Skeletal muscle tissue (tissue), 4 donors: ENCODE data around the gene HVCN1. TPM values are rescaled to one million over a fixed set of nuclear protein-coding genes. Genes with fewer than 3 reads are reported as not detected.
"Not testable (repeated sequence)": the region's sequence is repeated elsewhere in the genome, so short reads cannot be mapped to it uniquely, and the experiment has no call there.

Experiments used
- H3K27ac ChIP-seq: one replicate; pipeline ENCODE4 v1.7.0; 2013; ENCODE audit warnings: mild to moderate bottlenecking, low read depth, low read length, inconsistent platforms
- H3K27me3 ChIP-seq, 3 donors: one replicate each; pipeline ENCODE4 v1.7.0; 2013; ENCODE audit warnings: low read length in 3 of 3; ENCODE audit not compliant: control insufficient read depth in 3 of 3, insufficient read depth in 3 of 3
- H3K36me3 ChIP-seq, 3 donors: one replicate each; pipeline ENCODE4 v1.7.0; 2013; ENCODE audit warnings: low read length in 3 of 3; ENCODE audit not compliant: control insufficient read depth in 3 of 3, insufficient read depth in 3 of 3
- H3K4me1 ChIP-seq, 3 donors: one replicate each; pipeline ENCODE4 v1.7.0; 2013; ENCODE audit warnings: low read length in 3 of 3, mild to moderate bottlenecking in 3 of 3; ENCODE audit not compliant: control insufficient read depth in 3 of 3, insufficient read depth in 3 of 3
- H3K4me3 ChIP-seq, 3 donors: one replicate each; pipeline ENCODE4 v1.7.0; 2013; ENCODE audit warnings: low read length in 3 of 3
- H3K9ac ChIP-seq, 3 donors: one replicate each; pipeline ENCODE4 v1.7.0; 2013; ENCODE audit warnings: low read length in 3 of 3, mild to moderate bottlenecking in 3 of 3, moderate library complexity in 2 of 3, low read depth in 1 of 3
- H3K9me3 ChIP-seq, 3 donors: one replicate each; pipeline ENCODE4 v1.7.0; 2013; ENCODE audit warnings: low read length in 3 of 3; ENCODE audit not compliant: control insufficient read depth in 3 of 3
- total RNA-seq: library from RNA; depleted of rRNA; stranded (reverse); fragments of >200 nt; gene quantifications from one replicate; pipeline ENCODE4 v1.2.3, GENCODE V29; 2014
- donor health status: Osteomylitis.

HVCN1 gene
- 5.2 TPM for total RNA-seq

- peak within 1 kb of the TSS; percentile 50 to 81 (median 80) for H3K9ac ChIP-seq
- H3K27me3 ChIP-seq, result peaks cover 0 to 19% (median 8%) of the 10 kb centered on the region in 3 donors
- no peak within 1 kb of the TSS for H3K27ac ChIP-seq
- H3K4me3 ChIP-seq, result peak within 1 kb of the TSS; percentile 70 to 80 (median 77)
- H3K36me3 ChIP-seq, result no peaks in the 10 kb centered on the region
- peaks cover 13 to 20% (median 19%) of the 10 kb centered on the region in 3 donors for H3K4me1 ChIP-seq
- no peaks in the 10 kb centered on the region for H3K9me3 ChIP-seq
Measured at GRCh38 chr12:110688446-110689280, at the start of gene HVCN1. Gene HVCN1, minus strand, starts transcription at chr12:110689115. Its CDS starts 5,870 bp downstream, at chr12:110683245.

DNA sequence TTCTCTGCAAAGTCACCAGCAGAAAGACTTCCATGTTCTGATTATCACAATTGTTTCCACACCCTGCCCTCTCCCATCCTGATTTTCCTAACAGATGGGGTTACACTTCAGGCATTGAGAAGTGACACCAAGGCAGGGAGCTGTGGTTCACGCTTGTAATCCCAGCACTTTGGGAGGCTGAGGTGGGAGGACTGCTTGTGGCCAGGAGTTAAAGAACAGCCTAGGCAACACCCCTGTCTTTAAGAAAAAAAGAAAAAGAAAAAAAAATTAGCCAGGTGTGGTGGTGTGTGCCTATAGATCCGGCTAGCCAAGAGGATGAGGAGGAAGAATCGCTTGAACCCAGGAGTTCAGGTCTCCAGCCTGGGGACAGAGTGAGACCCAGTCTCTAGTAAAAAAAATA lies 48.6 kb upstream of the HVCN1 start:
- H3K9ac ChIP-seq, result no peak overlapping the region
- no peak overlapping the region for H3K4me3 ChIP-seq
- peaks cover 36 to 45% (median 39%) of the 10 kb centered on the region in 3 donors for H3K4me1 ChIP-seq
- no peaks in the 10 kb centered on the region for H3K9me3 ChIP-seq
- H3K36me3 ChIP-seq, result no peaks in the 10 kb centered on the region
- no peak overlapping the region for H3K27ac ChIP-seq
- H3K27me3 ChIP-seq, result no peaks in the 10 kb centered on the region

DNA sequence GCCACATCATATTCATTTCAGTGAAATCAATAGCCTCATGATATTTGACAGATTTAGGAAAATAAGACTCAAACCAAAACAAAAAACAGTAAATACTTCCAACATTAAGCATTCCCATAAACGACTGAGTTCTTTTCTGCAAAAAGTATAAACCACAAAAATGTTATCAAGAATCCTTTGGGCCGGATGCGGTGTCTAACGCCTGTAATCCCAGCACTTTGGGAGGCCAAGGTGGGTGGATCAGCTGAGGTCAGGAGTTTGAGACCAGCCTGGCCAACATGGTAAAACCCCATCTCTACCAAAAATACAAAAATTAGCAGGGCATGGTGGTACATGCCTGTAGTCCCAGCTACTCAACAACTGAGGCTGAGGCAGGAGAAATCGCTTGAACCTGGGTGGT lies 48.1 kb upstream of the HVCN1 start:
- not testable (repeated sequence) for H3K9ac ChIP-seq, H3K27ac ChIP-seq, H3K36me3 ChIP-seq, H3K4me3 ChIP-seq, H3K9me3 ChIP-seq, H3K27me3 ChIP-seq
- H3K4me1 ChIP-seq, result peaks cover 36 to 45% (median 39%) of the 10 kb centered on the region in 3 donors

GRCh38 chr12:110733900-110734299 lies 45.0 kb upstream of the HVCN1 start:
- H3K27ac ChIP-seq, result no peak overlapping the region

DNA sequence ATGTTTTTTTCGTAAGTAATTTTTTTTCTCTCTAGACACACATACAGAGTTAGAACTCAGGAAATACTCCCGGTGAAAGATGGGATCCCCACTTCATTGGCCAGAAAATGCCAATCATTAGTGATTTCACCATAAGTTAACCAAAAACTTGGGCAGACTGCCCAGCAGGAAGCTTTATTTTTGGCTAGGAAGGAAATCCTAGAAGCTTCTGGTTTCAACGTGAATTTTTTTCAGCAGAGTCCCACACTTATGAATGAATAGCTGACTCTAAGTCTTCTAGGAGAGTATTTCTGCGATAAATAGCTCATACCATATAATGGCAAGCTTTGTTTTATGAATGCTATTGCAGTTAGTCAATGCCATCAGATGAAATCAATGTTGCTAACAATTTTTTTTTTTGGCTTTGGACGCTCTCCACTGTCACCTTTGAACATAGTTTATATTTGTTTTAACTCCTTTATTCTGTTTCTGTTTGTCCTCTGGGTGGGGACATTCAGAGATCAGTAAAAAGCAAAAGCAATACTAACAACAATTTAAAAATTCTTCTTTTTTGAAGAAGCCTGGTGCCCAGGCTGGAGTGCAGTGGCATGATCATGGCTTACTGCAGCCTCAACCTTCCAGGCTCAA lies 44.3 kb upstream of the HVCN1 start:
- H3K9ac ChIP-seq, result no peak overlapping the region
- H3K4me3 ChIP-seq, result no peak overlapping the region
- peaks cover 16 to 19% (median 17%) of the 10 kb centered on the region in 3 donors for H3K4me1 ChIP-seq
- H3K27me3 ChIP-seq, result no peaks in the 10 kb centered on the region
- H3K36me3 ChIP-seq, result peaks cover 9 to 30% (median 25%) of the 10 kb centered on the region in 3 donors
- no peaks in the 10 kb centered on the region for H3K9me3 ChIP-seq
- no peak overlapping the region for H3K27ac ChIP-seq

More at GRCh38 chr12:110733900-110734299, 45.0 kb upstream of the HVCN1 start:
- Histone ChIP-seq H3K4me1 (peaks cover 23 to 26% (median 24%) of the 10 kb centered on the region in 3 donors), H3K27me3 (no peaks in the 10 kb centered on the region), H3K9ac (no peak overlapping the region), H3K4me3 (no peak overlapping the region), H3K9me3 (no peaks in the 10 kb centered on the region), H3K36me3 (peaks cover 9 to 23% (median 18%) of the 10 kb centered on the region in 3 donors)

- peaks cover 12 to 14% (median 13%) of the 10 kb centered on the region in 3 donors for H3K4me1 ChIP-seq
- no peak overlapping the region for H3K9ac ChIP-seq
- no peak overlapping the region for H3K27ac ChIP-seq
- H3K4me3 ChIP-seq, result no peak overlapping the region
- peaks cover 9 to 34% (median 25%) of the 10 kb centered on the region in 3 donors for H3K36me3 ChIP-seq
- no peaks in the 10 kb centered on the region for H3K27me3 ChIP-seq
- H3K9me3 ChIP-seq, result no peaks in the 10 kb centered on the region
Measured at GRCh38 chr12:110732572-110732971, 43.7 kb upstream of the HVCN1 start.

DNA sequence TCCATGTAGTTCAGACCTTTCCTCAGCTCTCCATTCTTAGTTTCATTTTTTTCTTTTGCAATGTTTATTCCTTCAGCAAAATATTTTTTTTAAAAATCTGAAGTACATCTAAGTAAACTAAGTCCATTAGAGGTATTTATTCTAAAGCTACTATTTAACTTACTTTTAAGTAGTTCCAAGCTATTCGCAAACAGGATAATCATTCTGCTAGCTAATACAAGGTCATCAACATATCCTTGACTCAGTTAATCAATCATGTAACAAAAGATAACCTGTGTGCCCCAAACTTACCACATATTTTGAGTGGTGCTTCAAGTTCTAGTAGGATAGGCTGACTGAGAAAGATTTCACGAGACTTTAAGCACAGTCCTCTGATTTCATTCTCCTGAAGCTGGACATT lies 42.6 kb upstream of the HVCN1 start:
- no peaks in the 10 kb centered on the region for H3K27me3 ChIP-seq
- no peaks in the 10 kb centered on the region for H3K9me3 ChIP-seq
- peaks cover 12 to 34% (median 31%) of the 10 kb centered on the region in 3 donors for H3K36me3 ChIP-seq
- H3K4me1 ChIP-seq, result peaks cover 11 to 14% (median 12%) of the 10 kb centered on the region in 3 donors
- no peak overlapping the region for H3K9ac ChIP-seq
- no peak overlapping the region for H3K27ac ChIP-seq
- no peak overlapping the region for H3K4me3 ChIP-seq

GRCh38 chr12:110728628-110729027 lies 39.7 kb upstream of the HVCN1 start:
- no peak overlapping the region for H3K9ac ChIP-seq
- H3K27ac ChIP-seq, result no peak overlapping the region
- no peaks in the 10 kb centered on the region for H3K27me3 ChIP-seq
- H3K9me3 ChIP-seq, result no peaks in the 10 kb centered on the region
- peaks cover 17 to 54% (median 41%) of the 10 kb centered on the region in 3 donors for H3K36me3 ChIP-seq
- no peak overlapping the region for H3K4me3 ChIP-seq
- H3K4me1 ChIP-seq, result peaks cover 12% of the 10 kb centered on the region in 3 donors

DNA sequence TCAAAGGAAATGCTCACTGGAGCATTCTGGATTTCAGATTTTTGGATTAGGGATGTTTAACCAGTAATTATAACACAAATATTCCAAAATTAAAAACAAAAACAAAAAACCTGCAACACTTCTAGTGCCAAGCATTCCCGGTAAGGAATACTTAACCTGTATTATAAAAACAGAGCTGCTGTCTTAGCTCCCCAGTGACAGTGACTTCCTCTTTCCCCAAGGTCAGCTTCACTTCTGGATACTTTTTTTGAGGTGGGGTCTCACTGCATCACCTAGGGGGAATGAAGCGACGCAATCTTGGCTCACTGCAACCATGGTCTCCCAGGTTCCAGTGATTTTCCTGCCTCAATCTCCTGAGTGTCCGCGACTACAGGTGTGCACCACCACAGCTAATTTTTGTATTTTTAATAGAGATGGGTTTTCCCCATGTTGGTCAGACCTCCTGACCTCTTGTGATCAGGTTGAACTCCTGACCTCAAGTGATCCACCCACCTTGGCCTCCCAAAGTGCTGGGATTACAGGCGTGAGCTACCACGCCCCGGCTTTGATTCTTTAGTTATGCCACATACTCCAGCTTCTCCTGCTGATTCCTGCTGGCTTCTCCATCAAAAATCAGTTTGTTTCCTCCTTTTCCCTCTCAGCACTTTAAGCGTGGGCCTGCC lies 37.9 kb upstream of the HVCN1 start:
- H3K9ac ChIP-seq, result no peak overlapping the region
- no peak overlapping the region for H3K4me3 ChIP-seq
- H3K27me3 ChIP-seq, result no peaks in the 10 kb centered on the region
- H3K9me3 ChIP-seq, result no peaks in the 10 kb centered on the region
- H3K4me1 ChIP-seq, result peaks cover 5% of the 10 kb centered on the region in 3 donors
- H3K36me3 ChIP-seq, result peaks cover 23 to 67% (median 51%) of the 10 kb centered on the region in 3 donors
- H3K27ac ChIP-seq, result no peak overlapping the region
